Sigmoid colon (tissue), 4 donors: ENCODE results near the gene PPWD1.

Experiments used
- POLR2A ChIP-seq, 2 donors: fragments of 450-650 bp; IDR thresholded peaks; one replicate each; pipeline ENCODE4 v1.6.1; 2016; ENCODE audit warnings: antibody characterized with exemption in 2 of 2, mild to moderate bottlenecking in 2 of 2, moderate library complexity in 2 of 2
- POLR2AphosphoS5 ChIP-seq, 4 donors: sonication (generic); formaldehyde crosslinking; IDR thresholded peaks; one replicate each; pipeline ENCODE4 v1.6.1; 2017; ENCODE audit warnings: antibody characterized with exemption in 4 of 4
- TF ChIP-seq, protein P1 (sequence below), 4 experiments: fragments of 450-650 bp in 3 of 4; fragments of 200-600 bp in 1 of 4; IDR thresholded peaks; one replicate each; pipeline ENCODE4 v1.5.1; 2016 to 2019; ENCODE audit warnings: antibody characterized with exemption in 4 of 4, mild to moderate bottlenecking in 3 of 4, moderate library complexity in 2 of 4

GRCh38 chr5:65625743-65626142 is 62.6 kb downstream of the PPWD1 start:
- TF ChIP-seq, protein P1, sequence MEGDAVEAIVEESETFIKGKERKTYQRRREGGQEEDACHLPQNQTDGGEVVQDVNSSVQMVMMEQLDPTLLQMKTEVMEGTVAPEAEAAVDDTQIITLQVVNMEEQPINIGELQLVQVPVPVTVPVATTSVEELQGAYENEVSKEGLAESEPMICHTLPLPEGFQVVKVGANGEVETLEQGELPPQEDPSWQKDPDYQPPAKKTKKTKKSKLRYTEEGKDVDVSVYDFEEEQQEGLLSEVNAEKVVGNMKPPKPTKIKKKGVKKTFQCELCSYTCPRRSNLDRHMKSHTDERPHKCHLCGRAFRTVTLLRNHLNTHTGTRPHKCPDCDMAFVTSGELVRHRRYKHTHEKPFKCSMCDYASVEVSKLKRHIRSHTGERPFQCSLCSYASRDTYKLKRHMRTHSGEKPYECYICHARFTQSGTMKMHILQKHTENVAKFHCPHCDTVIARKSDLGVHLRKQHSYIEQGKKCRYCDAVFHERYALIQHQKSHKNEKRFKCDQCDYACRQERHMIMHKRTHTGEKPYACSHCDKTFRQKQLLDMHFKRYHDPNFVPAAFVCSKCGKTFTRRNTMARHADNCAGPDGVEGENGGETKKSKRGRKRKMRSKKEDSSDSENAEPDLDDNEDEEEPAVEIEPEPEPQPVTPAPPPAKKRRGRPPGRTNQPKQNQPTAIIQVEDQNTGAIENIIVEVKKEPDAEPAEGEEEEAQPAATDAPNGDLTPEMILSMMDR (IDR thresholded peaks at IDR 0.05): no peak
- TF ChIP-seq POLR2A (IDR thresholded peaks at IDR 0.05) (no peak), POLR2AphosphoS5 (IDR thresholded peaks at IDR 0.05) (no peak)
